HUES48 (cell line): ENCODE data around the gene WDR70.
"Not testable (repeated sequence)": the region's sequence is repeated elsewhere in the genome, so short reads cannot be mapped to it uniquely, and the experiment has no call there.

Source experiments
- H3K27ac ChIP-seq: one replicate; pipeline ENCODE4 v1.7.0; 2013; ENCODE audit warnings: low read depth, low read length, inconsistent platforms
- H3K27me3 ChIP-seq: 2 replicates; pipeline ENCODE4 v1.6.1; 2013; ENCODE audit warnings: mild to moderate bottlenecking, low read length; ENCODE audit not compliant: control insufficient read depth, insufficient read depth
- H3K36me3 ChIP-seq: 2 replicates; pipeline ENCODE4 v1.6.1; 2013; ENCODE audit warnings: low read length; ENCODE audit not compliant: control insufficient read depth, insufficient read depth
- H3K4me1 ChIP-seq: 2 replicates; pipeline ENCODE4 v1.6.1; 2013; ENCODE audit warnings: mild to moderate bottlenecking, low read length; ENCODE audit not compliant: control insufficient read depth, insufficient read depth
- H3K4me3 ChIP-seq: 2 replicates; pipeline ENCODE4 v1.5.1; 2013; ENCODE audit warnings: mild to moderate bottlenecking, low read depth, low read length
- H3K9ac ChIP-seq: 2 replicates; pipeline ENCODE4 v1.6.1; 2013; ENCODE audit warnings: mild to moderate bottlenecking, low read depth, low read length, moderate library complexity
- H3K9me3 ChIP-seq: 2 replicates; pipeline ENCODE4 v1.6.1; 2013; ENCODE audit warnings: low read length; ENCODE audit not compliant: control insufficient read depth, insufficient read depth

Gene WDR70

GRCh38 chr5:37517686-37518085 lies 138.6 kb downstream of the WDR70 start:
- H3K4me1 ChIP-seq, result no peaks in the 10 kb centered on the region
- H3K36me3 ChIP-seq, result no peaks in the 10 kb centered on the region
- H3K9me3 ChIP-seq, result peaks cover 31% of the 10 kb centered on the region
- no peak overlapping the region for H3K9ac ChIP-seq
- H3K27ac ChIP-seq, result no peak overlapping the region
- H3K27me3 ChIP-seq, result no peaks in the 10 kb centered on the region
- H3K4me3 ChIP-seq, result no peak overlapping the region

GRCh38 chr5:37518356-37518755 lies 139.2 kb downstream of the WDR70 start:
- not testable (repeated sequence) for H3K27me3 ChIP-seq, H3K27ac ChIP-seq, H3K9ac ChIP-seq, H3K4me1 ChIP-seq, H3K36me3 ChIP-seq, H3K4me3 ChIP-seq
- H3K9me3 ChIP-seq, result peaks cover 31% of the 10 kb centered on the region

GRCh38 chr5:37519304-37519703 lies 140.2 kb downstream of the WDR70 start:
- H3K4me3 ChIP-seq, result no peak overlapping the region
- H3K9ac ChIP-seq, result no peak overlapping the region
- H3K27me3 ChIP-seq, result no peaks in the 10 kb centered on the region
- H3K9me3 ChIP-seq, result peaks cover 31% of the 10 kb centered on the region
- no peaks in the 10 kb centered on the region for H3K36me3 ChIP-seq
- H3K4me1 ChIP-seq, result no peaks in the 10 kb centered on the region
- no peak overlapping the region for H3K27ac ChIP-seq

- Histone ChIP-seq H3K4me3 (no peak overlapping the region), H3K9ac (no peak overlapping the region), H3K27ac (no peak overlapping the region), H3K36me3 (no peaks in the 10 kb centered on the region), H3K9me3 (peaks cover 31% of the 10 kb centered on the region), H3K4me1 (no peaks in the 10 kb centered on the region), H3K27me3 (no peaks in the 10 kb centered on the region)
Measured at GRCh38 chr5:37519807-37520206, 140.7 kb downstream of the WDR70 start.

- no peaks in the 10 kb centered on the region for H3K4me1 ChIP-seq
- peaks cover 31% of the 10 kb centered on the region for H3K9me3 ChIP-seq
- H3K36me3 ChIP-seq, result no peaks in the 10 kb centered on the region
- no peak overlapping the region for H3K9ac ChIP-seq
- H3K27ac ChIP-seq, result no peak overlapping the region
- H3K4me3 ChIP-seq, result no peak overlapping the region
- no peaks in the 10 kb centered on the region for H3K27me3 ChIP-seq
Measured at GRCh38 chr5:37520811-37521210, 141.7 kb downstream of the WDR70 start.

GRCh38 chr5:37532976-37533740 lies 154.0 kb downstream of the WDR70 start:
- Histone ChIP-seq H3K4me1 (no peaks in the 10 kb centered on the region), H3K27me3 (no peaks in the 10 kb centered on the region), H3K9me3 (no peaks in the 10 kb centered on the region), H3K36me3 (no peaks in the 10 kb centered on the region), H3K27ac (no peak overlapping the region), H3K4me3 (no peak overlapping the region), H3K9ac (no peak overlapping the region)

GRCh38 chr5:37533851-37534250 lies 154.7 kb downstream of the WDR70 start:
- Histone ChIP-seq H3K9me3 (no peaks in the 10 kb centered on the region), H3K27me3 (no peaks in the 10 kb centered on the region), H3K4me1 (no peaks in the 10 kb centered on the region), H3K36me3 (no peaks in the 10 kb centered on the region), H3K27ac (no peak overlapping the region), H3K9ac (no peak overlapping the region), H3K4me3 (no peak overlapping the region)

- Histone ChIP-seq H3K27me3 (no peaks in the 10 kb centered on the region), H3K27ac (no peak overlapping the region), H3K36me3 (no peaks in the 10 kb centered on the region), H3K9ac (no peak overlapping the region), H3K4me1 (peaks cover 3% of the 10 kb centered on the region; the same call in 1 of the 2 replicates), H3K4me3 (no peak overlapping the region), H3K9me3 (no peaks in the 10 kb centered on the region)
Measured at GRCh38 chr5:37539459-37539858, 160.3 kb downstream of the WDR70 start.

- no peaks in the 10 kb centered on the region for H3K36me3 ChIP-seq
- no peaks in the 10 kb centered on the region for H3K27me3 ChIP-seq
Measured at GRCh38 chr5:37543216-37543615, 164.1 kb downstream of the WDR70 start.

GRCh38 chr5:37549411-37549810 lies 170.3 kb downstream of the WDR70 start:
- no peaks in the 10 kb centered on the region for H3K36me3 ChIP-seq
- H3K4me1 ChIP-seq, result peaks cover 12% of the 10 kb centered on the region
- no peak overlapping the region for H3K27ac ChIP-seq
- no peaks in the 10 kb centered on the region for H3K9me3 ChIP-seq
- H3K9ac ChIP-seq, result no peak overlapping the region
- no peak overlapping the region for H3K4me3 ChIP-seq
- H3K27me3 ChIP-seq, result no peaks in the 10 kb centered on the region

More at GRCh38 chr5:37543216-37543615, 164.1 kb downstream of the WDR70 start:
- no peak overlapping the region for H3K27ac ChIP-seq
- no peaks in the 10 kb centered on the region for H3K9me3 ChIP-seq
- peaks cover 3% of the 10 kb centered on the region; the same call in 1 of the 2 replicates for H3K4me1 ChIP-seq
- H3K9ac ChIP-seq, result no peak overlapping the region
- H3K4me3 ChIP-seq, result no peak overlapping the region

- Histone ChIP-seq H3K36me3 (no peaks in the 10 kb centered on the region), H3K4me1 (peaks cover 12% of the 10 kb centered on the region), H3K27me3 (no peaks in the 10 kb centered on the region), H3K4me3 (no peak overlapping the region), H3K9me3 (no peaks in the 10 kb centered on the region), H3K27ac (no peak overlapping the region), H3K9ac (no peak overlapping the region)
Measured at GRCh38 chr5:37552161-37552560, 173.0 kb downstream of the WDR70 start.
